ENCODE measurements around the gene SERF2.
"Not testable (repeated sequence)": the region's sequence is repeated elsewhere in the genome, so short reads cannot be mapped to it uniquely, and the experiment has no call there.

The SERF2 gene

GRCh38 chr15:43828061-43828657 is 36.0 kb downstream of the SERF2 start:
- no peak for DNase-seq

GRCh38 chr15:43829951-43830540 is 37.9 kb downstream of the SERF2 start:
- not testable (repeated sequence) for DNase-seq

DNA sequence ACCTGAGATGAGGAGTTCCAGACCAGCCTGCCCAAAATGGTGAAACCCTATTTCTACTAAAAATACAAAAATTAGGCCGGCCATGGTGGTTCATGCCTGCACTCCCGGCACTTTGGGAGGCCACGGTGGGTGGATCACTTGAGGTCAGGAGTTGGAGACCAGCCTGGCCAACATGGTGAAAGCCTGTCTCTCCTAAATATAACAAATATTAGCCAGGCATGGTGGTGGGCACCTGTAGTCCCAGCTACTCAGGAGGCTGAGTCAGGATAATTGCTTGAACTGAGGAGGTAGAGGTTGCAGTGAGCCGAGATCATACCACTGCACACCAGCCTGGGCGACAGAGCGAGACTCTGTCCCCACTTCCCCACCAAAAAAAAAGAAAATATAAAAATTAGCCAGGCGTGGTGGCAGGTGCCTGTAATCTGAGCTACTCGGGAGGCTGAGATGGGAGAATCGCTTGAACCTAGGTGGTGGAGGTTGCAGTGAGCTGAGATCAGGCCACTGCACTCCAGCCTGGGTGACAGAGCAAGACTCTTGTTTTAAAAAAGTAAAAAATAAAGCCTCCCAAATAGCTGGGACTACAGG is 38.7 kb downstream of the SERF2 start:
- DNase-seq: not testable (repeated sequence)

- DNase-seq: not testable (repeated sequence)
Observed at GRCh38 chr15:43831519-43832052, 39.5 kb downstream of the SERF2 start.

GRCh38 chr15:43832485-43832884 is 40.4 kb downstream of the SERF2 start:
- not testable (repeated sequence) for DNase-seq

GRCh38 chr15:43845421-43845820 is 53.3 kb downstream of the SERF2 start:
- no peak for DNase-seq
